ENCODE results near the gene FGFR2.

DNA sequence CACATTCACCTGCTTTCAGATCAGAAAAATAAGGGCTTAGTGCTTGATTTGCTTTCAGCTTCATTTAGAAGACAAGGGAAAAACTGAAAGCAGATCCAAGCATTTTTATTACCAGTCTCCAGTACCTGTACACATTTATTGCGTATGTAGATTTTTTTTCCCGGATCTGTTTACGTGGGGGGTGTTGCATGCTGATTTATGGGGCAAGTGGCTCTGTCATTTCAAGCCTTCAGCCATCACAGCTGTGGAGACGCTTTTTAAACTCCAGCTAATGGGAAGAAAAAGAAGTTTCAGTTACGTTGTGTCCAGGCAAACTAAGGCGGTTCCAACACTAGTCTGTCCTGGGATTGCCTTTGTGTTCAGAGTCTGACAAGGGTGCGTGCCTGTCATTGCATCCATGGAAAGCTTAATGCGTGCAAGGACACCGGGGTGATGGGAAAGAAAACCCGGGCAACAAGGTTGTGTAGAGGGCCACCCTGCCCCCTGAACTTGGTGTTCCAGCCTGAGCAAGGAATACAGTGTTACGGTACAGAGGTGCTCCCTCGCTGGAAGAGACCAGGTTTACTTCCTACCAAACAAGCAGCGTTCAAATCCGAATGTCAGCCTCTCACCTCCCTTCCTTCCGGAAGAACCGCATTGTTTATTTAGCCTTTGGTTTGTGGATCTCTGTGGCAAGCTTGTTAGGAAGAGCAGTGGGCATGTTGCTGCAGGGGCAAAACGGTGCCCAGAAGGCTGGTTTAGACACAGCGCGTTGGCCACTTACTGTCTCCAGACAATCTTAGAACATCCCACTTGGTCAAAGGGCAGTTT lies 128.2 kb downstream of the FGFR2 start:
- TF ChIP-seq, protein P1, sequence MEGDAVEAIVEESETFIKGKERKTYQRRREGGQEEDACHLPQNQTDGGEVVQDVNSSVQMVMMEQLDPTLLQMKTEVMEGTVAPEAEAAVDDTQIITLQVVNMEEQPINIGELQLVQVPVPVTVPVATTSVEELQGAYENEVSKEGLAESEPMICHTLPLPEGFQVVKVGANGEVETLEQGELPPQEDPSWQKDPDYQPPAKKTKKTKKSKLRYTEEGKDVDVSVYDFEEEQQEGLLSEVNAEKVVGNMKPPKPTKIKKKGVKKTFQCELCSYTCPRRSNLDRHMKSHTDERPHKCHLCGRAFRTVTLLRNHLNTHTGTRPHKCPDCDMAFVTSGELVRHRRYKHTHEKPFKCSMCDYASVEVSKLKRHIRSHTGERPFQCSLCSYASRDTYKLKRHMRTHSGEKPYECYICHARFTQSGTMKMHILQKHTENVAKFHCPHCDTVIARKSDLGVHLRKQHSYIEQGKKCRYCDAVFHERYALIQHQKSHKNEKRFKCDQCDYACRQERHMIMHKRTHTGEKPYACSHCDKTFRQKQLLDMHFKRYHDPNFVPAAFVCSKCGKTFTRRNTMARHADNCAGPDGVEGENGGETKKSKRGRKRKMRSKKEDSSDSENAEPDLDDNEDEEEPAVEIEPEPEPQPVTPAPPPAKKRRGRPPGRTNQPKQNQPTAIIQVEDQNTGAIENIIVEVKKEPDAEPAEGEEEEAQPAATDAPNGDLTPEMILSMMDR (conservative IDR thresholded peaks at IDR 0.05; ENCODE audit: low read depth, low read length), result no peak
- no peak for TF ChIP-seq RFX5 (IDR thresholded peaks at IDR 0.05; ENCODE audit: low read depth, low read length)
- TF ChIP-seq NFE2L2 (IDR thresholded peaks at IDR 0.05; ENCODE audit: low read depth, low read length), result no peak
- no peak for TF ChIP-seq MXI1 (IDR thresholded peaks at IDR 0.05; ENCODE audit: borderline replicate concordance, low read depth, low read length)
- TF ChIP-seq USF2 (IDR thresholded peaks at IDR 0.05; ENCODE audit: low read depth, low read length), result no peak

Data from IMR-90 (cell line).